ENCODE results near the gene SLF2. TPM values are rescaled to one million over a fixed set of nuclear protein-coding genes. Genes with fewer than 3 reads are reported as not detected.

Gene SLF2
- total and polyA plus RNA-seq, 9 of the 15 experiments (the other 6 are each of a cell fraction or from before 2014, with no cell fraction given), result 1.7 to 18.4 (median 7.8) TPM

DNA sequence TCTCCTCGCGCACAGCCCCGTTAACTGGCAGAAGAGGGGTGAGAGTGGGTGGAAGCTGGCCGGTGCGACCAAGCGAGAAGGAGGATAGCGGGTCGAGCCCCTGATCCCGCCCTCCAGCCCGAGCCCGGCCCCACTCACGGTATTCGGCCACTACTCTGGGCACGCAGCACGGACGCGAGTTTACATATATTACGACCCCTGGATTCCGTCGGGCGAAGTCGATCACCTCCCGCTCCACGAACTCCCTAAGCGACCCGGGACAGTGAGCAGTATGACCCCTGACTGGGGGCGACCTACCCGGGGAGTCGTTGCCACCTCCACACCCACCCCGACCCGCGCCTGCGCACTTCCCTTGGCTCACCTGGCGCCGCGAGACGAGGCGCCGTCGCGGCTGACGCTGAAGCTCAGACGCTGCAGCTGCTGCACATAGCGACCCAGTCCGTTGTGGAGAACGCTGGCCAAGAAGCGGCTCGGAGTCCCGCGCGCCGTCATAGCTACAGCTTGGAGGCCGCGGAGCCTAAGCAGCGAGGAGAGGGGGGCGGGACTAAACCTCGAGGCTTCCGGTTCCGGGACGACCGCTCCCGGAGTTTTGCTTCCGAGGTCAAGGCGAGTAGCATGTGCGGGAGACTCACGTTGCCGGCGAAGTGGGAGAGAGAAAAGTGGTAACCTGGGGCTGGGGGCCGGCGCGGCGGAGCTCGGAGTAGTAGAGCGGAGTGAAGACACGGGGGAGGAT is 74.4 kb downstream of the SLF2 start, which contains the start of the genes MRPL43 and TWNK (continued):
- TF ChIP-seq, protein P1, sequence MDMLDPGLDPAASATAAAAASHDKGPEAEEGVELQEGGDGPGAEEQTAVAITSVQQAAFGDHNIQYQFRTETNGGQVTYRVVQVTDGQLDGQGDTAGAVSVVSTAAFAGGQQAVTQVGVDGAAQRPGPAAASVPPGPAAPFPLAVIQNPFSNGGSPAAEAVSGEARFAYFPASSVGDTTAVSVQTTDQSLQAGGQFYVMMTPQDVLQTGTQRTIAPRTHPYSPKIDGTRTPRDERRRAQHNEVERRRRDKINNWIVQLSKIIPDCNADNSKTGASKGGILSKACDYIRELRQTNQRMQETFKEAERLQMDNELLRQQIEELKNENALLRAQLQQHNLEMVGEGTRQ (CRISPR knock-in tag; IDR thresholded peaks at IDR 0.05), result no peak
- TF ChIP-seq SNRNP70 (optimal IDR thresholded peaks at IDR 0.05; ENCODE audit: low read depth, low read length) (no peak), PTTG1 (tag; IDR thresholded peaks at IDR 0.05; ENCODE audit: low read depth) (no peak), MTA2 (IDR thresholded peaks at IDR 0.05; ENCODE audit: low read depth) (peak; percentile 59), MAZ (CRISPR knock-in tag; conservative IDR thresholded peaks at IDR 0.05 in 1 of 2, IDR thresholded peaks at IDR 0.05 in 1 of 2) (peak in 1 of 2 experiments; percentile 42; a peak in 2 of 4 replicates), NFRKB (IDR thresholded peaks at IDR 0.05; ENCODE audit: low read depth) (no peak), NELFE (IDR thresholded peaks at IDR 0.05; ENCODE audit: insufficient read depth, insufficient read length) (no peak), MYBL2 (IDR thresholded peaks at IDR 0.05; ENCODE audit: low read depth) (no peak), MYBL2 (CRISPR knock-in tag; IDR thresholded peaks at IDR 0.05; ENCODE audit: borderline replicate concordance) (no peak), TOE1 (IDR thresholded peaks at IDR 0.05; ENCODE audit: borderline replicate concordance) (no peak), TOE1 (CRISPR knock-in tag; IDR thresholded peaks at IDR 0.05; ENCODE audit: borderline replicate concordance, low read depth) (no peak), SREBF2 (CRISPR knock-in tag; IDR thresholded peaks at IDR 0.05) (no peak), TAF15 (IDR thresholded peaks at IDR 0.05; ENCODE audit: low read depth, low read length) (no peak), SMAD1 (IDR thresholded peaks at IDR 0.05; ENCODE audit: low read depth, low read length, partially characterized antibody) (no peak), CSDE1 (IDR thresholded peaks at IDR 0.05) (no peak), MEIS2 (IDR thresholded peaks at IDR 0.05; ENCODE audit: partially characterized antibody) (peak; percentile 30), L3MBTL2 (IDR thresholded peaks at IDR 0.05) (peak; percentile 89), TAF1 (IDR thresholded peaks at IDR 0.05; ENCODE audit: control insufficient read depth, extremely low read depth, insufficient read depth, low read length, severe bottlenecking) (peak; percentile 77), RHOXF2B (CRISPR knock-in tag; conservative IDR thresholded peaks at IDR 0.05) (no peak), C11orf30 (IDR thresholded peaks at IDR 0.05; ENCODE audit: low read depth) (peak; percentile 86), CBFA2T3 (IDR thresholded peaks at IDR 0.05) (no peak)
- TF ChIP-seq, protein P2, sequence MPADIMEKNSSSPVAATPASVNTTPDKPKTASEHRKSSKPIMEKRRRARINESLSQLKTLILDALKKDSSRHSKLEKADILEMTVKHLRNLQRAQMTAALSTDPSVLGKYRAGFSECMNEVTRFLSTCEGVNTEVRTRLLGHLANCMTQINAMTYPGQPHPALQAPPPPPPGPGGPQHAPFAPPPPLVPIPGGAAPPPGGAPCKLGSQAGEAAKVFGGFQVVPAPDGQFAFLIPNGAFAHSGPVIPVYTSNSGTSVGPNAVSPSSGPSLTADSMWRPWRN (IDR thresholded peaks at IDR 0.05; ENCODE audit: low read depth), result no peak
- TF ChIP-seq, protein P3, sequence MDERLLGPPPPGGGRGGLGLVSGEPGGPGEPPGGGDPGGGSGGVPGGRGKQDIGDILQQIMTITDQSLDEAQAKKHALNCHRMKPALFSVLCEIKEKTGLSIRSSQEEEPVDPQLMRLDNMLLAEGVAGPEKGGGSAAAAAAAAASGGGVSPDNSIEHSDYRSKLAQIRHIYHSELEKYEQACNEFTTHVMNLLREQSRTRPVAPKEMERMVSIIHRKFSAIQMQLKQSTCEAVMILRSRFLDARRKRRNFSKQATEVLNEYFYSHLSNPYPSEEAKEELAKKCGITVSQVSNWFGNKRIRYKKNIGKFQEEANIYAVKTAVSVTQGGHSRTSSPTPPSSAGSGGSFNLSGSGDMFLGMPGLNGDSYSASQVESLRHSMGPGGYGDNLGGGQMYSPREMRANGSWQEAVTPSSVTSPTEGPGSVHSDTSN (CRISPR knock-in tag; IDR thresholded peaks at IDR 0.05; ENCODE audit: low read depth), result no peak
- TF ChIP-seq, protein P3 (tag; conservative IDR thresholded peaks at IDR 0.05; ENCODE audit: low read depth), result no peak
- TF ChIP-seq, protein P4, sequence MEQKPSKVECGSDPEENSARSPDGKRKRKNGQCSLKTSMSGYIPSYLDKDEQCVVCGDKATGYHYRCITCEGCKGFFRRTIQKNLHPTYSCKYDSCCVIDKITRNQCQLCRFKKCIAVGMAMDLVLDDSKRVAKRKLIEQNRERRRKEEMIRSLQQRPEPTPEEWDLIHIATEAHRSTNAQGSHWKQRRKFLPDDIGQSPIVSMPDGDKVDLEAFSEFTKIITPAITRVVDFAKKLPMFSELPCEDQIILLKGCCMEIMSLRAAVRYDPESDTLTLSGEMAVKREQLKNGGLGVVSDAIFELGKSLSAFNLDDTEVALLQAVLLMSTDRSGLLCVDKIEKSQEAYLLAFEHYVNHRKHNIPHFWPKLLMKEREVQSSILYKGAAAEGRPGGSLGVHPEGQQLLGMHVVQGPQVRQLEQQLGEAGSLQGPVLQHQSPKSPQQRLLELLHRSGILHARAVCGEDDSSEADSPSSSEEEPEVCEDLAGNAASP (IDR thresholded peaks at IDR 0.05), result no peak
